22Rv1 (cell line): ENCODE results near the gene ADGRB3.

ENCODE experiments used
- H3K27ac ChIP-seq: fragments of 450-650 bp; 2 replicates; pipeline ENCODE4 v1.5.1; 2017
- CTCF ChIP-seq: fragments of 450-650 bp; IDR thresholded peaks from 2 replicates; pipeline ENCODE4 v1.5.1; 2017; ENCODE audit warnings: mild to moderate bottlenecking
- ZFX ChIP-seq: fragments of 450-650 bp; IDR thresholded peaks from 2 replicates; pipeline ENCODE4 v1.6.1; 2017; ENCODE audit warnings: antibody characterized with exemption, borderline replicate concordance

The ADGRB3 gene

GRCh38 chr6:68727699-68728098 is 92.6 kb downstream of the ADGRB3 start:
- no peak overlapping the region for H3K27ac ChIP-seq
- TF ChIP-seq CTCF (no peak), ZFX (no peak)

GRCh38 chr6:68728159-68728979 is 93.3 kb downstream of the ADGRB3 start:
- TF ChIP-seq ZFX (no peak), CTCF (no peak)
- H3K27ac ChIP-seq: no peak overlapping the region

GRCh38 chr6:68729377-68729903 is 94.4 kb downstream of the ADGRB3 start:
- no peak overlapping the region for H3K27ac ChIP-seq
- TF ChIP-seq ZFX (no peak), CTCF (no peak)

- H3K27ac ChIP-seq: no peak overlapping the region
- no peak for TF ChIP-seq ZFX
Observed at GRCh38 chr6:68730291-68731054, 95.4 kb downstream of the ADGRB3 start.

- H3K27ac ChIP-seq: no peak overlapping the region
- TF ChIP-seq CTCF (no peak), ZFX (no peak)
Observed at GRCh38 chr6:68732423-68732822, 97.3 kb downstream of the ADGRB3 start.

GRCh38 chr6:68735866-68736265 is 100.8 kb downstream of the ADGRB3 start:
- no peak for TF ChIP-seq ZFX
- H3K27ac ChIP-seq: no peak overlapping the region

GRCh38 chr6:68737061-68737460 is 102.0 kb downstream of the ADGRB3 start:
- no peak overlapping the region for H3K27ac ChIP-seq
- TF ChIP-seq CTCF (no peak), ZFX (no peak)

GRCh38 chr6:68738039-68738438 is 103.0 kb downstream of the ADGRB3 start:
- H3K27ac ChIP-seq: no peak overlapping the region
- TF ChIP-seq ZFX: no peak
- TF ChIP-seq CTCF: no peak
